ENCODE data around the gene RNF212. TPM values are rescaled to one million over a fixed set of nuclear protein-coding genes. Genes with fewer than 3 reads are reported as not detected.

RNF212 gene
- total RNA-seq, 1 donor from 2014 or later, result 6.9 TPM

GRCh38 chr4:1061056-1061700 is 52.2 kb downstream of the RNF212 start:
- ATAC-seq (no peak), DNase-seq (no peak)
- Histone ChIP-seq H3K9me3 (no peaks in the 10 kb centered on the region), H3K36me3 (no peaks in the 10 kb centered on the region), H3K27me3 (peaks cover 21% of the 10 kb centered on the region), H3K27ac (no peak overlapping the region), H3K4me3 (no peak overlapping the region), H3K4me1 (peaks cover 2% of the 10 kb centered on the region)
- intact Hi-C loops (cut with DNase I), result no loop called here
- TF ChIP-seq, protein P1, sequence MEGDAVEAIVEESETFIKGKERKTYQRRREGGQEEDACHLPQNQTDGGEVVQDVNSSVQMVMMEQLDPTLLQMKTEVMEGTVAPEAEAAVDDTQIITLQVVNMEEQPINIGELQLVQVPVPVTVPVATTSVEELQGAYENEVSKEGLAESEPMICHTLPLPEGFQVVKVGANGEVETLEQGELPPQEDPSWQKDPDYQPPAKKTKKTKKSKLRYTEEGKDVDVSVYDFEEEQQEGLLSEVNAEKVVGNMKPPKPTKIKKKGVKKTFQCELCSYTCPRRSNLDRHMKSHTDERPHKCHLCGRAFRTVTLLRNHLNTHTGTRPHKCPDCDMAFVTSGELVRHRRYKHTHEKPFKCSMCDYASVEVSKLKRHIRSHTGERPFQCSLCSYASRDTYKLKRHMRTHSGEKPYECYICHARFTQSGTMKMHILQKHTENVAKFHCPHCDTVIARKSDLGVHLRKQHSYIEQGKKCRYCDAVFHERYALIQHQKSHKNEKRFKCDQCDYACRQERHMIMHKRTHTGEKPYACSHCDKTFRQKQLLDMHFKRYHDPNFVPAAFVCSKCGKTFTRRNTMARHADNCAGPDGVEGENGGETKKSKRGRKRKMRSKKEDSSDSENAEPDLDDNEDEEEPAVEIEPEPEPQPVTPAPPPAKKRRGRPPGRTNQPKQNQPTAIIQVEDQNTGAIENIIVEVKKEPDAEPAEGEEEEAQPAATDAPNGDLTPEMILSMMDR (IDR thresholded peaks at IDR 0.05), result no peak

DNA sequence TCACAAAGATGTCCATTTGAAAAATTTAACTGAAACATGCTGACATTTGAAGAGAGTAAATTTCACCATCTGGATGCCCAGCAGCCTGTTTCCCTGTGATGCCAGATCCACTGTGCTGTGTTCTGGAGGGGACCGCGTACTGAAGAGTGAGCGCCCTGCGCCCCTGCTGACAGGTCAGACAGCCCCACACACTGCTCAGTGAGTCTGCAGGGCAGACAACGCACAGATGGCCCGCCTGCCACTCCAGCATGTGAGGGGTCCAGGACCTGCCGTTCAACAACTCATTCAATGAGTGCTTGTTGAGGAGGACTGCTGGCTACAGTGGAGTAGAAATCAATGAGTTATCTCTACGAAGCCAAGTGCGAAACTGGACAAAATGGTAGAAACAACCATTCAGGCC is 52.7 kb downstream of the RNF212 start:
- DNase-seq (no peak), ATAC-seq (no peak)
- intact Hi-C loops (cut with DNase I), result no loop called here
- TF ChIP-seq, protein P1 (IDR thresholded peaks at IDR 0.05), result no peak
- no peaks in the 10 kb centered on the region for H3K36me3 ChIP-seq
- H3K9me3 ChIP-seq, result no peaks in the 10 kb centered on the region
- peaks cover 6% of the 10 kb centered on the region for H3K4me1 ChIP-seq
- no peak overlapping the region for H3K27ac ChIP-seq
- H3K27me3 ChIP-seq, result peaks cover 26% of the 10 kb centered on the region
- no peak overlapping the region for H3K4me3 ChIP-seq

GRCh38 chr4:1060121-1060520 is 53.2 kb downstream of the RNF212 start:
- DNase-seq, result no peak

DNA sequence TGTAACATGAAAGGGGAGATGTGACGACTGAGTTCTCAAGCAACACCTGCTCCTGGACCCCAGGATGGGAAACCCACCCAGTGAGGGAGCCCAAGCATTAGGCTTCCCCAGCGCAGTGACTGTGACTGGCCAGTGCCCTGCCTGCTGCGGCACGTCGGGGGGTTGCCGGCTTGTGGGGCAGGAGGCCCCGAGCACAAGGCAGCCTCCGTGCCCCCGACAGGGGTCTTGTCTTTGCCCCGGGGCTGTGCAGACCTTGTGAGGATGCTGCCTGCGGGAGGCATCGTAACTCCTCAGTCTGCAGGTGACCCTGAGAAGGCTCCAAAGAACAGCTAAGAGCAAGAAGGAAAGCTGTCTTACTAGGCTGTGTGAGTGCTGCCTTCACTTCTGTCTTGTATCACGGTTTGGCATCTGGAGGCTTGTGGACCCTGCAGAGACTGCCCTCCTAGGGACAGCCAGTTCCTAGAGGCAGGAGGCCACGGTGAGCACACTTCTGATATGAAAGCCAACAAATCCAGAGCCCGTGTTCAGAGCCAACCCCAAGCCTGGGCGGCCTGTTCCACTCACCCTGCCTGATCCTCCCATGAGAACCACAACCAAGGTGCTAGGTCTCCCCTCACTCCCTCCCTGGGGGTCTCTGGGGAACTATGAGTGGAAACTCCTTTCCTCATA is 54.2 kb downstream of the RNF212 start:
- peak; percentile 8 for ATAC-seq
- H3K4me1 ChIP-seq, result peaks cover 10% of the 10 kb centered on the region
- no peak overlapping the region for H3K4me3 ChIP-seq
- DNase-seq, result peak; percentile 60
- H3K27ac ChIP-seq, result no peak overlapping the region
- TF ChIP-seq, protein P1 (IDR thresholded peaks at IDR 0.05), result no peak
- no peaks in the 10 kb centered on the region for H3K9me3 ChIP-seq
- peaks cover 30% of the 10 kb centered on the region for H3K27me3 ChIP-seq
- intact Hi-C loops (cut with DNase I), result no loop called here
- no peaks in the 10 kb centered on the region for H3K36me3 ChIP-seq

More at GRCh38 chr4:1060121-1060520, 53.2 kb downstream of the RNF212 start:
- Histone ChIP-seq H3K36me3 (no peaks in the 10 kb centered on the region), H3K27ac (no peak overlapping the region), H3K27me3 (peaks cover 30% of the 10 kb centered on the region), H3K4me3 (no peak overlapping the region), H3K4me1 (peaks cover 10% of the 10 kb centered on the region), H3K9me3 (no peaks in the 10 kb centered on the region)
- no peak for ATAC-seq
- TF ChIP-seq, protein P1 (IDR thresholded peaks at IDR 0.05), result no peak
- intact Hi-C loops (cut with DNase I), result no loop called here

DNA sequence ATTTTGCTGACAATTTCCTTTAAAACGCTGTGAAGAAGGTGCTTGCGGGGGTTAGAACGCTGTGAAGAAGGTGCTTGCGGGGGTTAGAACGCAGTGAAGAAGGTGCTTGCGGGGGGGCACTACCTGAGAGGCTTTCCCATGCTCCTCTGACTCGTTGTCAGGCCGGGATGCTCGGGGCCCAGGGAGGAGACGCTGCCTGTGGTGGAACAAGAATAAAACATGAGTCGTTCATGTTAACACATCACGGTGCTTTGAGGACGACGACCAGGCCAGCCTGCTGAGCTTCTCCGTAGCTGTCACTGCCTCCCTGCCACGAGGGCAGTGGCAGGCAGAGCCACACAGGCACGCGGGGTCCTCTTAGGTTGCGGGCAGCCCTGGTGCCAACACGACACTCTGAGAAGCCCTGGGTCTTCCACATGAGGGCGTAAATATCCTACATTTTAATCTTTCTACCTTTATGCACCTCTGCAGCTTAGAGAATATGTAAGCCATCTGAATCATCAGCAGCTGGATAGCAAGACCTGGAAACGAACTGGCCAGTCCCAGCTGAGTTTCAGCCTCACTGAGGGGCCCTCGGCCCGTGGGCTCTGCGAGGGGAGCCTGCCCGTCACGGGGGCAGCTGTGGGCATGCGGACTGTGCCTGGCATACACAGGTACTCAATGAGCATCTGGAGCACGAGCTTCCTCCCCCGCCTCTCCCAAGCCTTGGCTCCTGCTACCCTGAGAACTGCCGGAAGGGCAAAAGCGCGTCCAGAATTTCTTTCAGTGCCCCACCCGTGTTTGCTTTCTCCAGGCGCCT is 55.0 kb downstream of the RNF212 start:
- Histone ChIP-seq H3K4me1 (peaks cover 10% of the 10 kb centered on the region), H3K27ac (no peak overlapping the region), H3K27me3 (peaks cover 30% of the 10 kb centered on the region), H3K4me3 (no peak overlapping the region), H3K9me3 (no peaks in the 10 kb centered on the region), H3K36me3 (no peaks in the 10 kb centered on the region)
- ATAC-seq (peak; percentile 34), DNase-seq (peak; percentile 57)
- intact Hi-C loops (cut with DNase I), result no loop called here
- TF ChIP-seq, protein P1 (IDR thresholded peaks at IDR 0.05), result no peak

Measured in upper lobe of right lung (tissue), 1 donor.